ENCODE measurements around the gene TMEM123. TPM values are rescaled to one million over a fixed set of nuclear protein-coding genes. Genes with fewer than 3 reads are reported as not detected.

The TMEM123 gene
- total RNA-seq, 1 experiment from 2014 or later, result 400 TPM

Other genes starting within 250 kb of the TMEM123 start
- gene BIRC3, start 135.3 kb downstream of the TMEM123 start, total RNA-seq (2022), result 1.4 and 2.2 TPM in 2 replicates
- 52.7 and 53.5 TPM in 2 replicates for gene BIRC2, start 105.6 kb downstream of the TMEM123 start, total RNA-seq (2022)
- gene MMP7, start 78.0 kb upstream of the TMEM123 start, total RNA-seq (2022), result 1.0 TPM in 1 of 2 replicates, not detected in the other
- gene MMP20, start 172.6 kb upstream of the TMEM123 start, total RNA-seq (2022), result not detected in 2 replicates

All from Caco-2 (cell line).